Measurements from ENCODE around the gene KRTAP10-12.

The KRTAP10-12 gene

DNA sequence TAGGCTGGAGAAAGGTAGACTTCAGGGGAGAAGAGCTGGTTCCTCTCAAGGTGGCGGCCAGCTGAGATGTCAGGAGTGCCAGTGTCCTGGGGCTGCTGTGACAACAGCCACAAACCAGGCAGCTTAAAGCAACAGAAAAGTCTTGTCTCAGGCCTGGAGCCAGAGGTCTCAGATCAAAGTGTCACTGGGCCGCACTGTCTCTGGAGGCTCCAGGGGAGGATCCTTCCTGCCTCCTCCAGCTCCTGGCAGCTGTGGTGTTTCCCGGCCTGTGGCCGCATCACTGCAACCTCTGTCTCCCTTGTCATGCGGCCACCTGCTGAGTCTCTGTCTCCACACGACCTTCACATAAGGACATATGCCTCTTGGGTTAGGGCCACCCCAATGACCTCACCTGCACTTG is 38.8 kb downstream of the KRTAP10-12 start:
- Histone ChIP-seq H3K4me3 (no peak overlapping the region), H3K36me3 (ENCODE audit: insufficient read depth, low read length) (peaks cover 76% of the 10 kb centered on the region), H3K9me3 (ENCODE audit: low read depth, low read length) (no peaks in the 10 kb centered on the region), H3K9ac (ENCODE audit: insufficient read length) (no peak overlapping the region), H3K27ac (no peak overlapping the region)
- TF ChIP-seq EZH2 (IDR thresholded peaks at IDR 0.05), result no peak
- no peak for TF ChIP-seq FOXP2 (optimal IDR thresholded peaks at IDR 0.05; ENCODE audit: control extremely low read depth, extremely low read length, insufficient read depth)
- TF ChIP-seq POLR2AphosphoS5 (IDR thresholded peaks at IDR 0.05; ENCODE audit: borderline replicate concordance, low read depth, low read length), result no peak
- no peak for DNase-seq (ENCODE audit: low read depth, low spot score)

DNA sequence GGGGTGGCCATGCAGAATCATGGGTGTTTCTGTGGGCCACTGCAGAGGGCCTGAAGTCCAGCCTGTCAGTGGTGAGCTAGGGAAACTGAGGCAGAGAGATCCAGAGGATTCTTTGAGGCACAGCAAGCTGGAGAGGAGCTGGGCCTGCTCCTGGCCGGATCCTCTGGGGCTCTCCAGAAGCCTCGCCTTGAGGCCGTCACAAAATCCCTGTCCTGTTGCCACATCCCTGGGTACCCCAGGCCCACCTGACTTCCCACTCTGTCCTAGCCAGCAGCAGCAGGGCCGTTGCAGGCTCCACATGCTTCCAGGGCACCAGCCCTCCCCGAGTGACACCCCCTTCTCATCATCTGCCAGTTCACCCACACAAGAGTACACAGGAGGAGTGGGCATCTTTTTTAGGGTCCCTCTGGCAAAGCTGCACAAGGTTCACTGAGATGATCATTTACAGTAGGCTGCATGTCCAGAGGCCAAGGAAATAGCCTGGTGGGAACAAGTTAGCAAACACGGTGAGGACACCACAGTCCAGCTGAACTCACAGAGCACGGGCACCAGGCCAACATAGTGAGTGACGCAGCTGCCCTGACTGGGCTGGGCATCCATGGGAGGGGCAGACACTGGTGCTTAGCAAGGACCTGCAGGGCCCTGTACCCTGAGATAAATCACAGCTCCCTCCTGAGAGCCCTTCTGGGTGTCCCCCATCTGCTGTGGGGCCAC is 39.5 kb downstream of the KRTAP10-12 start:
- Histone ChIP-seq H3K9me3 (ENCODE audit: low read depth, low read length) (no peaks in the 10 kb centered on the region), H3K4me3 (no peak overlapping the region), H3K36me3 (ENCODE audit: insufficient read depth, low read length) (peaks cover 73% of the 10 kb centered on the region), H3K27ac (no peak overlapping the region), H3K9ac (ENCODE audit: insufficient read length) (no peak overlapping the region)
- DNase-seq (ENCODE audit: low read depth, low spot score), result no peak
- TF ChIP-seq POLR2AphosphoS5 (IDR thresholded peaks at IDR 0.05; ENCODE audit: borderline replicate concordance, low read depth, low read length) (no peak), FOXP2 (optimal IDR thresholded peaks at IDR 0.05; ENCODE audit: control extremely low read depth, extremely low read length, insufficient read depth) (no peak), EZH2 (IDR thresholded peaks at IDR 0.05) (no peak)

GRCh38 chr21:44737706-44738354 is 40.9 kb downstream of the KRTAP10-12 start:
- Histone ChIP-seq H3K27ac (no peak overlapping the region), H3K36me3 (ENCODE audit: insufficient read depth, low read length) (peaks cover 59% of the 10 kb centered on the region), H3K9ac (ENCODE audit: insufficient read length) (no peak overlapping the region), H3K4me3 (no peak overlapping the region), H3K9me3 (ENCODE audit: low read depth, low read length) (no peaks in the 10 kb centered on the region)
- DNase-seq (ENCODE audit: low read depth, low spot score), result no peak
- TF ChIP-seq FOXP2 (optimal IDR thresholded peaks at IDR 0.05; ENCODE audit: control extremely low read depth, extremely low read length, insufficient read depth) (no peak), EZH2 (IDR thresholded peaks at IDR 0.05) (no peak), POLR2AphosphoS5 (IDR thresholded peaks at IDR 0.05; ENCODE audit: borderline replicate concordance, low read depth, low read length) (no peak)

DNA sequence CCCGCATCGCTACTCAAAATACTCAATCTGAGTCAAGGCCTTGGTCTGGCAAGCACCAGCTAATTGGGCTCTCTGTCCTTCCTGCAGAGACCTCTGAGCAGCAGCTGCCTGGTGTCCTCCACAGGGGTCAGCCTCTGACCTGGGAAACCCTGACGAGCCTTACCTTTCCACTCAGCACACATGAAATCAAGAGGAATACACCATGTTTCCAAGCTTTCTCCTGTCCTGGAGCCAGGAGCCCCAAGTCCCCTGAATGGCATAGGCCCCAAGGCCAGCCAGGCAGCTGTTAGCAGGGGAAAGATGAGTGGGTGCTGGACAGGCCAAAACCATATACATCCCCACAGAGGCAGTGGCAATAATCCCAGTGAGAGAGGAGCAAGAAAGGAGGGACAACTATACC is 41.6 kb downstream of the KRTAP10-12 start:
- no peaks in the 10 kb centered on the region for H3K9me3 ChIP-seq (ENCODE audit: low read depth, low read length)
- no peak for DNase-seq (ENCODE audit: low read depth, low spot score)
- TF ChIP-seq POLR2AphosphoS5 (IDR thresholded peaks at IDR 0.05; ENCODE audit: borderline replicate concordance, low read depth, low read length), result no peak
- no peak for TF ChIP-seq FOXP2 (optimal IDR thresholded peaks at IDR 0.05; ENCODE audit: control extremely low read depth, extremely low read length, insufficient read depth)
- no peak for TF ChIP-seq EZH2 (IDR thresholded peaks at IDR 0.05)
- H3K4me3 ChIP-seq, result no peak overlapping the region
- H3K27ac ChIP-seq, result no peak overlapping the region
- H3K9ac ChIP-seq (ENCODE audit: insufficient read length), result no peak overlapping the region
- H3K36me3 ChIP-seq (ENCODE audit: insufficient read depth, low read length), result peaks cover 58% of the 10 kb centered on the region

- H3K9ac ChIP-seq (ENCODE audit: insufficient read length), result no peak overlapping the region
- no peak overlapping the region for H3K27ac ChIP-seq
- no peak overlapping the region for H3K4me3 ChIP-seq
- no peak for DNase-seq (ENCODE audit: low read depth, low spot score)
- peaks cover 55% of the 10 kb centered on the region for H3K36me3 ChIP-seq (ENCODE audit: insufficient read depth, low read length)
- TF ChIP-seq EZH2 (IDR thresholded peaks at IDR 0.05), result no peak
- TF ChIP-seq POLR2AphosphoS5 (IDR thresholded peaks at IDR 0.05; ENCODE audit: borderline replicate concordance, low read depth, low read length), result no peak
- no peak for TF ChIP-seq FOXP2 (optimal IDR thresholded peaks at IDR 0.05; ENCODE audit: control extremely low read depth, extremely low read length, insufficient read depth)
- H3K9me3 ChIP-seq (ENCODE audit: low read depth, low read length), result no peaks in the 10 kb centered on the region
Observed at GRCh38 chr21:44739316-44739715, 42.3 kb downstream of the KRTAP10-12 start.

DNA sequence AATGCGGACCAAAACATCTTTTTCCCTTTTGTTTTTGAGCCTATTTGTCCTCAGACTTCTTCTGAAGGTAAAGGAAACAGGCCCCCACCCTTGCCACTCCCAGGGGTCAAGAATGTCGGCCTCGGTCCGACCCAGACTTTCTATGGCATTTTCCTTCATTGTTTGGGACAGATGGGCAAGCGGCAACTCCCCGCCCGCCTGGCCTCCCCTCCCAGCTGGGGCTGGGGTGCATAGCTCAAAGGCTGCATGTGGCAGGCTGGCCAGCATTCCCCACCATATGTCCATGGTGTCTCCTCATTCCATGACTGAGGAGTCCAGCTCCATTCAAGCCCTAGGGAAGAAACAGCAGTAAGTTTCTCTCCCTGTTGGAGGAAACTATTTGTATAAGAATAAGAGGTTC is 43.8 kb downstream of the KRTAP10-12 start:
- Histone ChIP-seq H3K27ac (peak overlapping the region; percentile 46; the same call in 1 of the 2 replicates), H3K36me3 (ENCODE audit: insufficient read depth, low read length) (peaks cover 47% of the 10 kb centered on the region), H3K4me3 (no peak overlapping the region), H3K9ac (ENCODE audit: insufficient read length) (no peak overlapping the region), H3K9me3 (ENCODE audit: low read depth, low read length) (no peaks in the 10 kb centered on the region)
- DNase-seq (ENCODE audit: low read depth, low spot score), result no peak
- TF ChIP-seq EZH2 (IDR thresholded peaks at IDR 0.05) (no peak), FOXP2 (optimal IDR thresholded peaks at IDR 0.05; ENCODE audit: control extremely low read depth, extremely low read length, insufficient read depth) (no peak), POLR2AphosphoS5 (IDR thresholded peaks at IDR 0.05; ENCODE audit: borderline replicate concordance, low read depth, low read length) (no peak)

GRCh38 chr21:44741921-44742320 is 44.9 kb downstream of the KRTAP10-12 start:
- no peak for DNase-seq (ENCODE audit: low read depth, low spot score)
- Histone ChIP-seq H3K9me3 (ENCODE audit: low read depth, low read length) (no peaks in the 10 kb centered on the region), H3K27ac (peak overlapping the region; percentile 95), H3K9ac (ENCODE audit: insufficient read length) (no peak overlapping the region), H3K36me3 (ENCODE audit: insufficient read depth, low read length) (peaks cover 36% of the 10 kb centered on the region), H3K4me3 (peak overlapping the region; percentile 43)
- TF ChIP-seq POLR2AphosphoS5 (IDR thresholded peaks at IDR 0.05; ENCODE audit: borderline replicate concordance, low read depth, low read length) (no peak), EZH2 (IDR thresholded peaks at IDR 0.05) (no peak)

- Histone ChIP-seq H3K4me3 (peak overlapping the region; percentile 43), H3K9me3 (ENCODE audit: low read depth, low read length) (no peaks in the 10 kb centered on the region)
Observed at GRCh38 chr21:44742418-44743153, 45.6 kb downstream of the KRTAP10-12 start.

More at GRCh38 chr21:44742418-44743153, 45.6 kb downstream of the KRTAP10-12 start:
- no peak for DNase-seq (ENCODE audit: low read depth, low spot score)
- peak overlapping the region; percentile 95 for H3K27ac ChIP-seq
- peaks cover 33% of the 10 kb centered on the region for H3K36me3 ChIP-seq (ENCODE audit: insufficient read depth, low read length)
- no peak overlapping the region for H3K9ac ChIP-seq (ENCODE audit: insufficient read length)
- TF ChIP-seq FOXP2 (optimal IDR thresholded peaks at IDR 0.05; ENCODE audit: control extremely low read depth, extremely low read length, insufficient read depth), result no peak
- no peak for TF ChIP-seq POLR2AphosphoS5 (IDR thresholded peaks at IDR 0.05; ENCODE audit: borderline replicate concordance, low read depth, low read length)
- no peak for TF ChIP-seq EZH2 (IDR thresholded peaks at IDR 0.05)

Data from SK-N-MC (cell line).